ENCODE results near the gene EPAS1. TPM values are rescaled to one million over a fixed set of nuclear protein-coding genes. Genes with fewer than 3 reads are reported as not detected.

The EPAS1 gene
- total and polyA plus RNA-seq, 2 of the 13 experiments (the other 11 are each of a cell fraction or from before 2014, with no cell fraction given) = 47.1 to 182 TPM

DNA sequence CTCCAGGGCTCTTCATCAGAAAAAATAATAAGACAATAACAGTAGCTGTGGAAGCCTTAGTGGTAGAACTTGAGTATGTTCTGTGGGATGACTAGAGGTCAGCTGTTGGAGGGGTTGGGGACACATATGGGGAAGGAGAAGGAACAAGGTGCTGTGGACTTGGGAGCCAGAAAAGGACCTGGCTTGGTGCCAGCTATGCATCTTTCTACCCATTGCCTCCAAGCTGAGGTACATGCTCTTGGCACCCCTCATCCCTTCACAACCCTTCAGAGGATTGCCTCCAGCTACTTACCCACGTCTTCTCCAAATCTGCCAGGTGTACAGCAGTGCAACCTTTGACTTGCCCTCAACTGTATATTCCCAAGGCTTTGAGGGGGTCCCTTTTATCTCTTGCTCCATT, 15.3 kb upstream of the EPAS1 start:
- ATAC-seq (no peak), DNase-seq (ENCODE audit: low spot score) (no peak), FAIRE-seq (no peak)
- H3K4me3 ChIP-seq (replicated peaks in 1 of 3; ENCODE audit: insufficient read depth in 1 of 3, low read depth in 2 of 3, low read length in 3 of 3) = no peak overlapping the region
- no peaks in the 10 kb centered on the region for H4K20me1 ChIP-seq (ENCODE audit: insufficient read depth, low read length)
- H3K27ac ChIP-seq (ENCODE audit: extremely low read length, insufficient read depth, low read length) = no peak overlapping the region
- peaks cover 0 to 9% of the 10 kb centered on the region in 2 experiments; a peak in 3 of 5 replicates for H3K27me3 ChIP-seq (ENCODE audit: control insufficient read depth in 1 of 2, insufficient read depth in 2 of 2, low read length in 2 of 2)
- peaks cover 32% of the 10 kb centered on the region for H3K4me1 ChIP-seq (ENCODE audit: insufficient read depth, low read length)
- H3K79me2 ChIP-seq (ENCODE audit: insufficient read depth, low read length) = no peaks in the 10 kb centered on the region
- in situ Hi-C loops (cut with HindIII; ENCODE audit: extremely low pct_ligation_motif_present, low pct_unique_long_range_greater_than_20kb) (no loop called here), intact Hi-C loops (cut with micrococcal nuclease; ENCODE audit: unreplicated experiment) (no loop called here)
- H3K9me3 ChIP-seq (ENCODE audit: low read length) = no peaks in the 10 kb centered on the region
- BruUV-seq (replicated peaks) = no TSS peak
- POLR2A ChIA-PET = no interaction called here
- WGBS (ENCODE audit: low lambda C conversion rate) = 37% methylated on average over 1 of the region's 1 CpG
- H3K36me3 ChIP-seq (replicated peaks in 1 of 2; ENCODE audit: control insufficient read depth in 1 of 2, insufficient read depth in 2 of 2, low read length in 2 of 2) = no peaks in the 10 kb centered on the region
- CTCF ChIA-PET (ENCODE audit: low intra/inter-chr PET ratio, low total read pairs) = no interaction called here
- TF ChIP-seq, protein P1, sequence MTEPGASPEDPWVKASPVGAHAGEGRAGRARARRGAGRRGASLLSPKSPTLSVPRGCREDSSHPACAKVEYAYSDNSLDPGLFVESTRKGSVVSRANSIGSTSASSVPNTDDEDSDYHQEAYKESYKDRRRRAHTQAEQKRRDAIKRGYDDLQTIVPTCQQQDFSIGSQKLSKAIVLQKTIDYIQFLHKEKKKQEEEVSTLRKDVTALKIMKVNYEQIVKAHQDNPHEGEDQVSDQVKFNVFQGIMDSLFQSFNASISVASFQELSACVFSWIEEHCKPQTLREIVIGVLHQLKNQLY (CRISPR knock-in tag; IDR thresholded peaks at IDR 0.05) = no peak
- peak; percentile 81 for TF ChIP-seq LCORL (IDR thresholded peaks at IDR 0.05)
- TF ChIP-seq LCORL (CRISPR knock-in tag; IDR thresholded peaks at IDR 0.05) = no peak
- H3K4me2 ChIP-seq (ENCODE audit: low read depth, low read length) = no peak overlapping the region
- no peak overlapping the region for H3K9ac ChIP-seq (ENCODE audit: insufficient read depth, low read depth, low read length)
- no peak overlapping the region for H2AFZ ChIP-seq (ENCODE audit: low read length)

DNA sequence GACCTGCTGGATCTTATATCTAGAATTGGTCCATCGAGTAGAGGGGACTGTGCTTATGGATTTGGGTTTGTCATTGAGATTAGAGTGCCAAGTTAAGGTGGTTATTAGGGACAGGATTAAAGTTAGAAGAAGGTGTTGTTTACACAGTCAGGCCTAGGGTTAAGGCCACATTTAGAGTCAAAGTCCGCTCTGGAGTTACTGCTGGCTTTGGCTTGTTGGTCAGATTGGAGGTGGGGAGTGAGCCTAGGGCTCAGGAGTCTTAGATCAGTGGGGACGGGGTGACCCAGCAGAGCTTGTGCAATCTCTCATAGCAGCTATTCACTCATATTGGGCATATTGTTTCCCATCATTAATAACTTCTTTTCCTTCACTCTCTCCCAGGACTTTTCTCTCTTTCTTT, 13.5 kb upstream of the EPAS1 start:
- DNase-seq (ENCODE audit: low spot score) (no peak), FAIRE-seq (peak; percentile 77), ATAC-seq (peak; percentile 76)
- H3K4me3 ChIP-seq (replicated peaks in 1 of 3; ENCODE audit: insufficient read depth in 1 of 3, low read depth in 2 of 3, low read length in 3 of 3) = no peak overlapping the region
- BruUV-seq (replicated peaks) = no TSS peak
- peaks cover 17% of the 10 kb centered on the region for H3K4me1 ChIP-seq (ENCODE audit: insufficient read depth, low read length)
- H3K79me2 ChIP-seq (ENCODE audit: insufficient read depth, low read length) = no peaks in the 10 kb centered on the region
- H3K9me3 ChIP-seq (ENCODE audit: low read length) = no peaks in the 10 kb centered on the region
- CTCF ChIA-PET (ENCODE audit: low intra/inter-chr PET ratio, low total read pairs) = no interaction called here
- no peaks in the 10 kb centered on the region for H3K36me3 ChIP-seq (replicated peaks in 1 of 2; ENCODE audit: control insufficient read depth in 1 of 2, insufficient read depth in 2 of 2, low read length in 2 of 2)
- H3K27ac ChIP-seq (ENCODE audit: extremely low read length, insufficient read depth, low read length) = no peak overlapping the region
- POLR2A ChIA-PET = interaction anchor here (1.0 to 1.3 kb wide), 2 partner anchors 10 to 13 kb away, joined by 3 read pairs; partner anchors contain the start of gene EPAS1
- in situ Hi-C loops (cut with HindIII; ENCODE audit: extremely low pct_ligation_motif_present, low pct_unique_long_range_greater_than_20kb) = no loop called here
- no peak overlapping the region for H3K9ac ChIP-seq (ENCODE audit: insufficient read depth, low read depth, low read length)
- no peak overlapping the region for H2AFZ ChIP-seq (ENCODE audit: low read length)
- 0% methylated on average over 3 of the region's 3 CpGs for WGBS (ENCODE audit: low lambda C conversion rate)
- peaks cover 0 to 21% of the 10 kb centered on the region in 2 experiments; a peak in 3 of 5 replicates for H3K27me3 ChIP-seq (ENCODE audit: control insufficient read depth in 1 of 2, insufficient read depth in 2 of 2, low read length in 2 of 2)
- H3K4me2 ChIP-seq (ENCODE audit: low read depth, low read length) = peak overlapping the region; percentile 26; the same call in 1 of the 2 replicates
- H4K20me1 ChIP-seq (ENCODE audit: insufficient read depth, low read length) = no peaks in the 10 kb centered on the region
- intact Hi-C loops (cut with micrococcal nuclease; ENCODE audit: unreplicated experiment) = no loop called here
- TF ChIP-seq EP300 (IDR thresholded peaks at IDR 0.05; ENCODE audit: low read depth in 2 of 2, low read length in 2 of 2) (peak in 1 of 2 experiments; percentile 21; a peak in 1 of 4 replicates), EP300 (CRISPR knock-in tag; IDR thresholded peaks at IDR 0.05; ENCODE audit: borderline replicate concordance) (no peak), CEBPB (IDR thresholded peaks at IDR 0.05; ENCODE audit: borderline replicate concordance, low read depth, low read length) (peak; percentile 43; the same call in 1 of the 2 replicates), ZNF570 (CRISPR knock-in tag; IDR thresholded peaks at IDR 0.05; ENCODE audit: borderline replicate concordance) (no peak), NR2F6 (IDR thresholded peaks at IDR 0.05) (peak; percentile 46; the same call in 1 of the 2 replicates), NR2F6 (CRISPR knock-in tag; IDR thresholded peaks at IDR 0.05) (peak; percentile 54), CEBPG (CRISPR knock-in tag; IDR thresholded peaks at IDR 0.05) (peak; percentile 45), SNRNP70 (IDR thresholded peaks at IDR 0.05; ENCODE audit: low read depth, low read length) (no peak), ZNF672 (CRISPR knock-in tag; IDR thresholded peaks at IDR 0.05) (no peak), HNF4G (IDR thresholded peaks at IDR 0.05; ENCODE audit: borderline replicate concordance, low read depth, low read length) (0 out of 2 replicates have a peak, but pooled peaks have one; percentile 46), HNF4G (CRISPR knock-in tag; IDR thresholded peaks at IDR 0.05; ENCODE audit: borderline replicate concordance, low read depth) (no peak), PITX1 (CRISPR knock-in tag; IDR thresholded peaks at IDR 0.05) (0 out of 2 replicates have a peak, but pooled peaks have one; percentile 26)
- TF ChIP-seq, protein P2, sequence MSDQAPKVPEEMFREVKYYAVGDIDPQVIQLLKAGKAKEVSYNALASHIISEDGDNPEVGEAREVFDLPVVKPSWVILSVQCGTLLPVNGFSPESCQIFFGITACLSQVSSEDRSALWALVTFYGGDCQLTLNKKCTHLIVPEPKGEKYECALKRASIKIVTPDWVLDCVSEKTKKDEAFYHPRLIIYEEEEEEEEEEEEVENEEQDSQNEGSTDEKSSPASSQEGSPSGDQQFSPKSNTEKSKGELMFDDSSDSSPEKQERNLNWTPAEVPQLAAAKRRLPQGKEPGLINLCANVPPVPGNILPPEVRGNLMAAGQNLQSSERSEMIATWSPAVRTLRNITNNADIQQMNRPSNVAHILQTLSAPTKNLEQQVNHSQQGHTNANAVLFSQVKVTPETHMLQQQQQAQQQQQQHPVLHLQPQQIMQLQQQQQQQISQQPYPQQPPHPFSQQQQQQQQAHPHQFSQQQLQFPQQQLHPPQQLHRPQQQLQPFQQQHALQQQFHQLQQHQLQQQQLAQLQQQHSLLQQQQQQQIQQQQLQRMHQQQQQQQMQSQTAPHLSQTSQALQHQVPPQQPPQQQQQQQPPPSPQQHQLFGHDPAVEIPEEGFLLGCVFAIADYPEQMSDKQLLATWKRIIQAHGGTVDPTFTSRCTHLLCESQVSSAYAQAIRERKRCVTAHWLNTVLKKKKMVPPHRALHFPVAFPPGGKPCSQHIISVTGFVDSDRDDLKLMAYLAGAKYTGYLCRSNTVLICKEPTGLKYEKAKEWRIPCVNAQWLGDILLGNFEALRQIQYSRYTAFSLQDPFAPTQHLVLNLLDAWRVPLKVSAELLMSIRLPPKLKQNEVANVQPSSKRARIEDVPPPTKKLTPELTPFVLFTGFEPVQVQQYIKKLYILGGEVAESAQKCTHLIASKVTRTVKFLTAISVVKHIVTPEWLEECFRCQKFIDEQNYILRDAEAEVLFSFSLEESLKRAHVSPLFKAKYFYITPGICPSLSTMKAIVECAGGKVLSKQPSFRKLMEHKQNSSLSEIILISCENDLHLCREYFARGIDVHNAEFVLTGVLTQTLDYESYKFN (CRISPR knock-in tag; conservative IDR thresholded peaks at IDR 0.05) = peak; percentile 42; the same call in 1 of the 2 replicates
